NCI-H1092 treated with DMSO at 0.1 percent for 48 hours (cell line): ENCODE measurements around the gene S100P.

Experiments used
- DNase-seq: peaks from one replicate; lab custom pipeline; 2025; lab: John Stamatoyannopoulos, UW

The S100P gene

DNA sequence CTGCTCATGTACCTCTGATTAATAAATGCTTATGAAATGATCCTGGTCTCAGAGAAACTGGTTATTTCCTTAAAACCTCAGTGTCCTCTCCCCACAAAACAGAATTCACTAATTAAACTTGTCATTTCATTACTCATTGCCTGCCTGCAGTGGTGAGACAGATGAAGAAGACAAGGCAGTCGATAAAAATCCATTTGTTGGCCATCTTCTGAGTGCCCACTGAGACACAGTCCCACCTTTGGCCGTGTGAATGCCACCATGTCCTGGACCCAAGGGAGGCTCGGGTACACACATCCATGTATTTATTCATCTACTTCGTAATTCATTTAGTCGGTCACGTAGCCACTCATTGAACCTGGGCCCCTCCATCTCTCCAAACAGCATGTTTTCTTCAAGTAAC, 3.5 kb downstream of the S100P start:
- DNase-seq = no peak

DNA sequence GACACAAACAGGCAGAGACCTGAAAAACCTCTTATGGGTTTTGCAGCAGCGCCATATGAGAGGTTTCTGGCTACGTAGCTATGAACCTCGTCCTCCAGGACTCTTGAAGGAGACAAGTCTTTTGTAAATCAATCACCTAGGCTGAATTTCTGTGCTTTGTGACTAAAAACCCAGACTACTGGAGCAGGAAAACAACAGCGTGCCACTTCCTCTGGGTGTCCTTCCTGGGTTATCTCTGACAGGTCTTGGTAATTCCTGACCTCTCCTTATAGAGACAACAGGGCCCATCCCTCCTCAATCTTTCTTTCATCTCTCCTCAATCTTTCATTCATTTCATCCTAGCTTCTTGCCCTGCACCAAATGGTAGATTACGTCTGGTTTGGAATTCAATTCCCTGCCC, 5.7 kb downstream of the S100P start:
- DNase-seq = no peak

DNA sequence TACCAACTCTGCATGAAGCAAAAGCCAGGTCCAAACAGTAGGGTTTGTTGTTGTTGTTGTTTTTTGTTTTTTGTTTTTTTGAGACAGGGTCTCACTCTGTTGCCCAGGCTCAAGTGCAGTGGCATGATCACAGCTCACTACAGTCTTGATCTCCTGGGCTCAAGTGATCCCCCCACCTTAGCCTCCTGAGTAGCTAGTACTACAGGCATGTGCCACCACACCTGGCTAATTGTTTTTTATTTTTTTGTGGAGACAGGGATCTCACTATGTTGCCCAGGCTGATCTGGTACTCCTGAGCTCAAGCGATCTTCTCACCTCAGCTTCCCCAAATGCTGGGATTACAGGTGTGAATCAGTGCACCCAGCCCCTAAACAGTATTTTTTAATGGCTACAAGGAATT, 6.2 kb downstream of the S100P start:
- DNase-seq = no peak

DNA sequence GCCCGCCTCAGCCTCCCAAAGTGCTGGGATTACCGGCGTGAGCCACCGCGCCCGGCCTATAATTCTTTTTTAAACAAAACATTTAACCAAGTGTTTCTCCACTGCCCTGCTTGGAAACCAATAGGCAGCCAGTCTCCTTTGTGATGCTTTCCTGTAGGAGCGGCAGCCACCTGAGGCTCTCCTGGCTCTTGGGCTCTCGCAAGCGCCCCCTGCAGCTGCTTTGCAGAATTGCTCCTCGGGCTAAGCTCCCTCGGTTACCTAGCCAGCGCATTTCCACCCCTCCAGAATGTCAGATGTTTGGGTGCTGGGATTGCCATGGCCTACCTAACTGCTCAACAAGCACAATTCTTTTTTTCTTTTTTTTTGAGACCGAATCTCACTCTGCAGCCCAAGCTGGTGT, 7.7 kb downstream of the S100P start:
- DNase-seq = no peak

DNA sequence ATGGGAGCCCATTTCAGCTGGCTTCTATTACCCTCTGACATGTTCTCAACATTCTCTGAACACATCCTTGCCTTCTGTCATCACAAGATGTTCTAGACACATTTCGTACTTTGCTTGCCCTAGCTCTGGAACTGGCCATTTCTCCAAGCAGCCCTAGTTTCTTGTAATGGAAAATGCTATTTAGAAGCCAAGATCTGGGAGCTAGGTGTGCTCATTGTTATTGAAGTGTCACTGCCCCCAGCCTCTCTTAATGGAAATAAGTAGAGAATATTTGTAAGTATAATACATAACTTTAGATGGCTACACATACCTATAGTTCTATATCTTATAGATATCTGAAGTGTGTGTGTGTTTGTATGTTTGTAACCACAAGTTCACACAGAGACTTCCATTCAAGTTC, 9.1 kb downstream of the S100P start:
- no peak for DNase-seq

DNA sequence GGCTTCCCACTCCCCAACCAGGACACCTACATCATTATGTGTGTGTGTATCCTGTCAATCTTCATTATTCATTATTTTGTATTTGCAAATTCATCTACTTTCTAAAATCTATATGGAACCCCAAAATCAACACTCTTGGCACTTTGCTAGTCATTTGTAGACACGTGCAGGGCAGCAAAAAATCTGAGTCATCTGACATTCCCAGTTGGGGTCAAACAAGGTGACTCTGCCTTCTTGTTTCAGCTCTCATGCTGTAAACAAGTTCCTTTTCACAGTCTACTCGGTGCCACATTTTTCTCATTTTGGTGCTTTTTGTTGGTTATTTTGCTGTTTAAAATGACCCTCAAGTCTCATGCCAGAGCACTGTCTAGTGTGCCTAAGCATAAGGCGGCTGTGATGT, 10.1 kb downstream of the S100P start:
- no peak for DNase-seq

DNA sequence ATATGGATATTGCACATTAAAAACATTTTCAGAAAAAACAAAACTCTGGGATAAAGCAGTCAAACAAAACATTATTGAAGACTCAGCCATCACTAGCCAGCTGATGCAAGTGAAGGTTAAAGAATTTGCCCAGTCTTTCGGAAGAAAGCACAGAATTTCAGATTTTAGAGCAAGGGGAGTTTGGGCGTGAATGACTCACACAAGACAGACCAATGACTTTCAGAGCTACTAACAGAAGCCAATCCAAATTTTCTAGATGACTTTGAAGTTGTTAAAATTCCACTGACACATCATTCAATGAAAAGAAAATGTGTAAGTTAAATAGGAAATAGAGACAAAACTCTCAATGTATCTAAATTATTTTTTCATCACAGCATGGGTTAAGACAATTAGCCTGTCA, 12.0 kb downstream of the S100P start:
- no peak for DNase-seq

DNA sequence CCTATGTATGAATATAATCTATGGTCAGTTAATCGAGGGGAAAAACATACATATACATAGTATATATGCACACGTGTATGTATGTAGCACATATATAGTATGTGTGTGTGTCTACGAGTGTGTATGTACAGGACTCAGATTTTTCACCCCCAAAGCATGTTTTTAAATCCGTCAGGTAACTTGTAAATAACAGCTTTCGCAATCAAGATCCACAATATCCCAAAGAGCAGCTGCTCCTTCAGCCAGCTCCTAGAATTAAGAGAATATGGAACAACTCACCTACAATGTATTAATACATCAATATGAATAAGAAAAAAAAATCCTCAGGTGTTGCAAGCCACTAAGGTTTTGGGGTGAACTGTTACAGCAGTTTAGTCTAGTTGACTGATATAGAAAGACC, 12.5 kb downstream of the S100P start:
- DNase-seq = no peak

DNA sequence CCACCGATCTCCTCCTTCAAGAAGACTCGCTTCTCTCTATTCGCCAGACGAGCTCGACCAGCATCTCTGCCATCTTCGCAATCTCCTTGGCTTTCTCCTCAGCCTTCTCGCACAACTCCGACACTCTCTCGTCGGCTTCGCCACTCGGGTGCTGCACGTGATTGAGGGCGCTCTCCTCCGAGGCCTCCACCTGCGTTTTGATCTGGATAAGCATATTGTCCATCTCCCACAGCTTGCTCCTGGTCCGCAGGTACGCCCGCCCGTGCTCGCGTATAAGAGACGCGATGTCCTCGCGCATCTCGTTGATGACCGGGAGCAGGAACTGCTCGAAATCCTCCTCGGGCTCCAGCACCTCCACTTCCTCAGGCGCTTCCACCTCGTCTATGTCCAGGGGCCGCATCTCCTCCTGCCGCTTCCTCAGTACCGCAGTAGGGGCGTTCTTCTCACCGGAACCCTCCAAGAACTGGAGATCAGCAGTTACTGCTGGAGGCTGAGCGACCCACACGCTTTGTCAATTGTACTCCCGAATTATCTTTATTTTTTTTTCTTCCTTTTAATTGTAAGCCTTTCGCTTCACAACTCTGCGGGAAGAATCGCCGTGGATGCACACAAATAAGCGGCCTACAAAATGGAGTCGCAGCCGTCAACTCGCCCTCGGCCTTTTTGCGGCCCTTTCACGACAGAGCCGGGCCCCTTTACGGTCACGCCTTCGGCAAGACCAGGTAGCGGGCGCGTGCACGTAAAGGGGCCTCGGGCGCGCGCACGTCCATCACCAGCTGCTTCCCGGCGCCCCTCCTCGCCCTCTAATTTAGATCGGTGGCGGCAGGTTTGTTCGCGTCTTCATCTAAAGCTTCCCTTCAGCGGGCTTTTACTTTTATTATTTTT, 15.8 kb downstream of the S100P start, which contains the start of gene MRFAP1L1:
MRFAP1L1 (minus strand) TSS at position 636 of the 885 bp plus-strand sequence; CDS start at position 400, 236 bp downstream.
- peak; percentile 97 for DNase-seq

DNA sequence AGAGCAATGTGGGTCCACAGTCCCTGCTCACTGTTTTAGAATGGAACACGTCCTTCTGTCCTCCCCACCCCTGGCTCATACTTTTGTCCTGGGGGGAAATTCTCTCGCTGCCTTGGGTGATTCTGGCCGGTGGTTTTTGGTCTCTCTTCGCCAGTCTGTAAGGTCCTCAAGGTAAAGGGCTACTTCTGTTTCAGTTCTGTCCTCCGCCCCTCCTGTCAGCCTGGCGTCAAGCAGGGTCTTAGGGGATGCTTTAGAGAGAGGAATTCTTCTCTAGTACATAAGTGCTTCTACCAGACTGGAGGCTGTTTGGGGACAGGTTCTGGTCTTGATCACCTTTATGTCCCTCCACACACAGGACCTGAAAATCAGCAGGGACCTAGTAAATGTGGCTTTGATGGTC, 16.6 kb downstream of the S100P start:
- no peak for DNase-seq

DNA sequence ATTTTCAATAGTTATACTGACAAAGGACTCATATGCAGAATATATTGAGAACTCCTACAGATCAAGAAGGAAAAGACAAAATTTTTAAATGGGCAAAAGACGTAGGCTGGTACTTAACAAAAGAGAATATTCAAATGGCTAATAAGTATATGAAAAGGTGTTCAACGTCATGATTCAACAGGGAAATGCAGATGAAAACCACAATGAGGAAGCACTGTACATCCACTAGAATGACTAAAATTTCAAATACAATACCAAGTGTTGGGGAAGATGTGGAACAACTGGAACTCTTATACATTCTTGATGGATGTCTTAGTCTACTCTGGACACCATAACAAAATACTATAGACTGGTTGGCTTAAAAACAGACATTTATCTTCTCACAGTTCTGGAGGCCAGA, 17.3 kb downstream of the S100P start:
- DNase-seq = no peak

DNA sequence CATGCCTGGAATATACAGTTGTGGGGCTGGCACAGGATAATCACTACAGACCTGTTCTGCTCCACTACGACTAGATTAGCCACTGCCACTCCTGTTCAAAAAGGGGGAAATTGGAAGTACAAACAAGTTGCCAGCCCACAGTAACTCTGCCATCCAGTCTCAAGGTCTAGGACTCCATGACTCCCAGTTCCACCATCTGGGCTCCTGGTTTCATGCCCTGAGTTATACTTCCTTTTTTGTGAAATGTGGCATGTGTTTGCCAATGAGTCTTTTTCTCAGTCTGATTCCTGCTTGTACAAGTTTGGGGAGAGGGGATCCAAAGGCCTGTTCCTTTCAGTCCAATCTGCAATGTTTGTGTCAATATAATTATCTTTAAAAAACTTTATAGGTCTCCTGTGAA, 21.3 kb downstream of the S100P start:
- DNase-seq = no peak

DNA sequence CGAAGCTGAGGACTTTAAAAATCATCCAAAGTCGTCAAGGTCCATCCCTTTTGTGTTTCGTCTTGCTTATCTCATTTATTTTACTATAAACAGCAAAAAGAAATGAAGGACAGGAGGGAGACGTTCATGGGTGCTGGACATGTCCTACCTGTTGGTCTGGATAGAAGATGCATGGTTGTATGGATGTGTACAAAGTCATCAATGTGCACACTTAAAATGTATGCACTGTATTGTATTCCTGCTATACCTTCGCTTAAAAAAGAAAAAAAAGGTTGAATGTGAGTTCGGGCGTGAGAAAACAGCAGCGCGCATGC, 22.0 kb downstream of the S100P start:
- DNase-seq = no peak

DNA sequence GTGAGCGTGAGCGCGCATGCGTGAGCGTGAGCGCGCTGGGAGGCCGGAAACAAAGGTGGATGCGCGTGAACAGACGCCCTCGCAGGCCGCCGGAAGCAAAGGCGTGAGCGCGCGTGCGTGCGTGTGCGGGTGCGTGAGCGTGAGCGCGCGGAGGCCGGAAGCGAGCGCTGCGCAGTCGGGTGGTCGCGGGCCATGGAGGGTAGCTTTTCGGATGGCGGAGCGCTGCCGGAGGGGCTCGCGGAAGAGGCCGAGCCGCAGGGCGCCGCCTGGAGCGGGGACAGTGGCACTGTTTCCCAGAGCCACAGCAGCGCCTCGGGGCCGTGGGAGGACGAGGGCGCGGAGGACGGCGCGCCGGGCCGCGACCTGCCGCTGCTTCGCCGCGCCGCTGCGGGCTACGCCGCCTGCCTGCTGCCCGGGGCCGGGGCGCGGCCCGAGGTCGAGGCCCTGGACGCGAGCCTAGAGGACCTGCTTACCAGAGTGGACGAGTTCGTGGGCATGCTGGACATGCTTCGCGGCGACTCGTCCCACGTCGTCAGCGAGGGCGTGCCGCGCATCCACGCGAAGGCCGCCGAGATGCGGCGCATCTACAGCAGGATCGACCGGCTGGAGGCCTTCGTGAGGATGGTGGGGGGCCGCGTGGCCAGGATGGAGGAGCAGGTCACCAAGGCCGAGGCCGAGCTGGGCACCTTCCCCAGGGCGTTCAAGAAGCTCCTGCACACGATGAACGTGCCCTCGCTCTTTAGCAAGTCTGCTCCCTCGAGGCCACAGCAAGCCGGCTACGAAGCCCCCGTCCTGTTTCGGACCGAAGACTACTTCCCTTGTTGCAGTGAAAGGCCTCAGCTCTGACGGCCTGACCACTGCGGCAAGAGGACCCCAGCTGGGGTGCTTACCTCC, 22.6 kb downstream of the S100P start, which contains the start of gene BLOC1S4:
BLOC1S4 (plus strand) TSS at position 157 of the 894 bp plus-strand sequence; CDS start at position 193, 36 bp downstream.
- peak; percentile 91 for DNase-seq

DNA sequence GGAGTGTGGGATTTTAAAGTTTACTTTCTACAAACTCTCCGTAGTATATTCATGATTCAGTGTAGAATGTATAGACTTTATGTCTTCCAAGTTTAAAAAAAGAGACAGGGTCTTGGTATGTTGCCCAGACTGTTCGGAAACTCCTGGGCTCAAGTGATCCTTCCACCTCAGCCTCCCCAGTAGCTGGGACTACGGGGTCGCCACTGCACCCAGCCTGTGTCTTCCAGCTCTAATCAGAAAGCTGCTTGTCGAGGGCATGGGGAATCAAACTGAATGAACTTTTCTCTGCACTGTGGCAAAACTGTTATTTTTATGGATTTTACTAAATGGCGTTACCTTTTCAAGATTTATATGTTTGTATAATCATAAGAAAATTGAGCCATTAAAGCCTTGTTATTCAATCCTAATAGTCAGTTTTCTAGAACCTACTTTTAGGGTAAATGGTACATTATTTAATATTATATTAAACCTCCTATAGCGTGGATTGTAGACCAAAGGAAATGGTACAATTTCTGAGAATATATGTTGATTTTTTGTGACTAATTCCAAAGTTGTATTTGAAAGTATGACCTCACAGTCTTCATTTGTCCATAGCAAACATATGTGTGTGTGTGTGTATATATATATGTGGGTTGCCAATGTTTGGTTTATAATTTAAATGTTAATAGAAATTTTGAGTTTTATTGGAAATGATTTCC, 23.4 kb downstream of the S100P start:
- DNase-seq = no peak

DNA sequence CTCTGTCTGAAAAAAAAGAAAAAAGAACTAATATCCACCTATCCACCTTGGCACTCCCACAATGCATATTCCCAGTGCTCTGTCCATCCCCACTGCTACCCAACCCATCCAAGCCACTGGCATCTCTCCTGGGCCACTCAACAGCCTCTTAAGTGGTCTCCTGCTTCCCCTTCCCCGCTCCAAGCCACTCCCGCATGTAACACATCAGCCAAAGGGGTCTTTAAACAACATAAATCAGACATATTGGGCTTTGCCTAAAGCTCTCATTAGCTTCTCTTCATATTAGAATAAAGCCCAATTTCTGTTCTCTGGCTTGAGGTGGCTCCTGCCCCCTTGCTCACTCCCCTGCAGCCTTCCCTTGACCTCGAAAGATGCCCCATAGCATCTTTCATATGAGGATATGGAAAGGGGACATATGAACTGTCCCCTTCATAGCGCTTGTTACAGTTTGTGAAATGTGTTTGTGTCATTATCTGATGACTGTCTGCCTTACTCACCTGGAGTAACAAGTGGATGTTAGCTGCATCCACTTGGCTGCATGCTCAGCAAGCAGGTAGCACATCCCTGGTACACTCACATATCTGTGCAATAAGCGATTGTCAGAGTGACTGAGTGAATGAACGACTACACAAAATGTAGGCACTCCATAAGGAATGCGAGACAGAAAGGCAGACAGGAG, 25.4 kb downstream of the S100P start:
- no peak for DNase-seq

DNA sequence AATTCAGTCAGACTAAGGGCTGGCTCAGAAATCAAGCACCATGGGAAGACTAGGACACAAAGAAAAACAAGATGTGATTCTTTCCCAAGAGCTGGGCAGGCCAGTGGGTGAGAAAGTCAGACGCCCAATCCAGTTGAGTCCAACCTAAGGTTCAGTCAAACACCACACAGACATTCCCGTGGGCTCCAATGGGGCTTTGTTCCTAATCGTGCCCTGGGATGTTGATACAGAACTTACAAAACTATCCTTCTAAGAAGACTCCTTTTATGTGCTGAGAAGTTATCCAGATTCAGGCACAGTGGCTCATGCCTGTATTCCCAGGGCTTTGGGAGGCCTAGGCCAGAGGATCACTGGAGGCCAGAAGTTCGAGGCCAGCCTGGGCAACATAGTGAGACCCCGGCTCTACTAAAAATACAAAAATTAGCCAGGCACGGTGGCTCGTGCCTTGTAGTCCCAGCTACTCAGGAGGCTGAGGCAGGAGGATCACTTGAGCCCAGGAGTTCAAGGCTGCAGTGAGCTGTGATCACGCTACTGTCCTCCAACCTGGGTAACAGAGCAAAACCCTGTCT, 26.0 kb downstream of the S100P start:
- no peak for DNase-seq

DNA sequence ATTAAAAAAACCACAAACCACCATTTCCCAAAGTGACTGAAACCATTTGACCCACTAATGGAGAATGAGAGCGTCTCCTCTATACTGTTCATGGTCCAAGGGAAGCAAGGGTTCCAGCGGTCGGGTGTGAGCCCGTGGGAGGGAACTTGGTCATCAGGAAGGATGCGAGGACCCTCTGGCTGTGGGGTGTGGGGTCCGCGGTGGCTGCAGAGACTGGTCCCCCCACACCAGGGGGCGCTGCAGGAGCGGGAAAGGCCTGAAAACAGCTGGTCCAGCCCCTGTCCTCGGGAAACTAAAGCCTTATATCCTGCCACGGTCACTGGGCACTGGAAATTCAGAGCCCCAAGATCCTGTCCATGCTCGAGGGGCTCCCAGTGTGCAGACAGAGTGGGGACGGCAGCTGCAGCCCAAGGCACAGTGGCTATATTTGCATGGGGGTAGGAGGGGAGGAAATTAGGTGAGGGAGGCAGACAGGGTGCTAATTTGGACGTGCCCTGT, 26.6 kb downstream of the S100P start:
- peak; percentile 62 for DNase-seq

DNA sequence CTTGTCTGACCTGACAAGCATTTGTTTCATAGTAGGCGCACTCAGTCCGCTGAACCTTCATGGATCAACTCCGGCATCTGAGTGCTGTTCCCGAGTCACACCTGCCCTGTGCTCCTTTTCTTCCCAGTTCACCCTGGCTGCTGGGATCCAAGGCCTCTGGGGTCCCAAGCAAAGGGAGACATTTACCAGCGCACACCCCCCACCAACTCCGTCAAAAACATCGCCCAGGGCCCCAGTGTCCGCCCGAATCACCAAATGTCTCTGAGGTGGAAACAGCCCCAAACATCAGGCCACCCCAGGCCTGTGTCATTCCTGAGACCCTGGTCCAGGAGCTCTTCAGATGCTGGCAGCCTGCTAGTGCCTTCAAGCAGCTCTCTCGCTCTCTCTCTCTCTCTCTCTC, 27.4 kb downstream of the S100P start:
- no peak for DNase-seq

DNA sequence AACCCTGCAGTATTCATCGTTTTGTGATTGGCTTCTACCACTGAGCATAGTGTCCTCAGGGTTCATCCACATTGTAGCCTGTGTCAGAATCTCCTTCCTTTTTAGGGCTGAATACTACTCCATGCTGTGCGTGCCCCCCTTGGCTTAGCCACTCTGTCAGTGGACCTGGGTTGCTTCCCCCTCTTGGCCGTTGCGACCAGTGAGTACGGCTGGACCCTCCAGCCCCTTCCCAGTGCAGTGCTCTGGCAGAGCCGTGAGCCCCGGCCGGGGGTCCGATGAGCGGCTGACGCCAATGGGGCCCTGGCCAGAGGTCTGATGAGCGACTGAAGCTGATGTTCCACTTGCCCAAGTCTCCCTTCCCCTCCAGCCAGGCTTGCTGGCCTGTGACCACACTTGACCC, 29.2 kb downstream of the S100P start:
- DNase-seq = no peak

DNA sequence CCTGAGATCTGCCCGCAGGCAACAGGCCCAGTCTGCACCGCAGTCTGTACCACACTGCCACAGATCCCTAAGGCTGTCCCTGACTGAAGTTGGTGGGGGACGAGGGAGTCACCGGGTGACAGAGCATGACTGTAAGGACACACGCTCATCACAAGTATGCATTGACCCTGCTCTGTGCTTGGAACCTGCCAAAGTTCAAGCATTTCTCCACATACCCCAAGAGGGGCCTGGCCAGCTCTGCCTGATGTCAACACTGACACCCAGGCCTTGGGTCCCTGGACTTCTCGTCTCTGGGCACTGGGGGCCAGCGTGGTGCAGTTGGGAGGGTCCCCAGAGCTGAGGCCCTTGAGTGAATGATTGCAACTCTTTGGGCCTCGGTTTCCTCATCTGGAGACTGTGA, 30.2 kb downstream of the S100P start:
- no peak for DNase-seq
